ENCODE data around the gene ITPR1.

ITPR1 gene

DNA sequence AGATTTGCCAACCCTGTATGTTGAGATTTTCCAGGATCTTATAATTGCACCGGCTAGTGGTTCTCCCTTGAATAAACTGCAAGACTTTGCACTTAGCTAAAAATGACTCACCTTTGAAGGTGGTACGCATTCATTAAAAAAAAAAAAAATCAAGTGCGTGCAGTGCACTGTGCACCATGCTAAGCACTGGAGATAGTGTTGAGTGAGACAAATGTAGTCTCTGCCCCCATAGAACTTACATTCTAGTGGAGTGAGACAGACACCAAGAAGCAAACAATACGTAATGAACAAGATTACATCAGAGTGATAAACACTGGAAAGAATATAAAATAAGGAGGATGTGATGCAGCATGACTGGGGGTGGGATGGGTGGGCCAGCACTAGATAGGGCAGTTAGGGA, 69.4 kb downstream of the ITPR1 start:
- Histone ChIP-seq H2BK15ac (replicated peaks; ENCODE audit: low read depth) (no peak overlapping the region), H3K4me3 (ENCODE audit: low read length) (no peak overlapping the region), H3K27ac (ENCODE audit: low read depth, low read length) (no peak overlapping the region), H2BK5ac (ENCODE audit: low read length) (no peak overlapping the region), H3K79me1 (ENCODE audit: low read length) (no peaks in the 10 kb centered on the region), H2BK120ac (ENCODE audit: low read depth, low read length) (no peak overlapping the region), H3K36me3 (ENCODE audit: control insufficient read depth, insufficient read depth, low read length) (no peaks in the 10 kb centered on the region), H3K18ac (ENCODE audit: low read length) (no peak overlapping the region), H4K8ac (ENCODE audit: low read depth, low read length) (no peak overlapping the region), H3K4me2 (ENCODE audit: low read length) (no peak overlapping the region), H3K4ac (ENCODE audit: low read depth, low read length) (no peak overlapping the region), H3K9ac (ENCODE audit: low read length) (no peak overlapping the region), H2AK5ac (ENCODE audit: low read length) (no peak overlapping the region), H3K56ac (ENCODE audit: low read length) (no peak overlapping the region), H3K23ac (ENCODE audit: low read length) (no peak overlapping the region), H3K4me1 (ENCODE audit: control insufficient read depth, low read depth, low read length) (no peaks in the 10 kb centered on the region), H3K79me2 (ENCODE audit: control insufficient read depth, insufficient read depth, low read length) (no peaks in the 10 kb centered on the region), H4K5ac (ENCODE audit: low read length) (no peak overlapping the region), H3K27me3 (ENCODE audit: insufficient read depth, low read length, poor library complexity) (no peaks in the 10 kb centered on the region)
- no peak for DNase-seq
- WGBS (ENCODE audit: extremely low coverage, insufficient coverage, low lambda C conversion rate), result no CpG with 5 or more reads among the region's 4 CpGs

DNA sequence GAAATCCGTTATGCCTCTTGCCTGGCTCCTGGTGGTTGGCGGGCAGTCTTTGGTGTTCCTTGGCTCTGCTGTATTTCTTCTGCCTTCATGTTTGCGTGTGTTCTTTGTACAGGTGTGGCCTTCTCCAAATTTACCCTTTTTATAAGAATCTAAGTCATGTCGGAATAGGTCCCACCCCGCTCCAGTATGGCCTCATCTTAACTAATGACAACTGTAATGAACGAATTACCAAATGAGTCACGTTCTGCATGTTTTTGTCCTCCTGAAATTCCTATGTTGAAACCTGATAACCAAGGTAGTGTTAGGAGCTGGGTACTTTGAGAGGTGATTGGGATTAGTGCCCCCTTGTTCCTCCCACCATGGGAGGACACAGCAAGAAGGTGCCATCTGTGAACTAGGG, 71.1 kb downstream of the ITPR1 start:
- no peak for DNase-seq
- H3K27ac ChIP-seq (ENCODE audit: low read depth, low read length), result no peak overlapping the region
- no CpG with 5 or more reads among the region's 7 CpGs for WGBS (ENCODE audit: extremely low coverage, insufficient coverage, low lambda C conversion rate)

DNA sequence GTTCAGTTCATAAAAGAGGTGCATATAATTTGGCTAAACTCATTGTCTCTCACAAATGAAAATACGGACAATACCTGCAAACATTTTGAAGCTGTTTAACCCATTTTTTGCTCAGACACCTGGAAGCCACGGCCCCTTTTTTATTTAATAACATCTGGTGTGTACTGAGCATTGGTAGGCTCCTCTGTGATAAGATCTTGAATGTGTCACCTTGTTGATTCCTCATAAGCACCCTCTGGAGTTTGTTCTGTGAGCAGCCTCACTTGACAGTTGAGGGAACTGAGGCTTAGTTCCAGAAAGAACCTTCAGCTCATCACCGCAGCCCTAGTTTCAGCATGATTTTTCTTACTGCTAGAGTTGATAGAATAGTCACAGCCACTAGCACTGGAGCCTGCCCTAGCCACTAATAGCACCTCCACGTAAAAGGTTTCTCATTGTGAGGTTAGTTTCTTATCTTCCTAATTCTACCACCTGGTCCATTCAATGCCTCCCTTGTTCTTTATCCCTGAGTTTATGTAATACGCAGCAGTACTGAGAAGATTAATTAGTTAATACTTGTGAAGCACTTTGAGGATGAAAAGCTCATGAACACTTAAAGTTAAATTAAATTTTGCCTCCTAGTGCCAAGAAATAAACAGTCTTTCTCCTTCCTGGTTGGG, 71.9 kb downstream of the ITPR1 start:
- no CpG with 5 or more reads among the region's 5 CpGs for WGBS (ENCODE audit: extremely low coverage, insufficient coverage, low lambda C conversion rate)
- Histone ChIP-seq H4K8ac (ENCODE audit: low read depth, low read length) (no peak overlapping the region), H3K9ac (ENCODE audit: low read length) (no peak overlapping the region), H3K79me1 (ENCODE audit: low read length) (no peaks in the 10 kb centered on the region), H3K18ac (ENCODE audit: low read length) (no peak overlapping the region), H2BK15ac (replicated peaks; ENCODE audit: low read depth) (no peak overlapping the region), H3K23ac (ENCODE audit: low read length) (no peak overlapping the region), H3K36me3 (ENCODE audit: control insufficient read depth, insufficient read depth, low read length) (no peaks in the 10 kb centered on the region), H2AK5ac (ENCODE audit: low read length) (no peak overlapping the region), H3K27me3 (ENCODE audit: insufficient read depth, low read length, poor library complexity) (no peaks in the 10 kb centered on the region), H3K56ac (ENCODE audit: low read length) (no peak overlapping the region), H2BK120ac (ENCODE audit: low read depth, low read length) (no peak overlapping the region), H3K79me2 (ENCODE audit: control insufficient read depth, insufficient read depth, low read length) (no peaks in the 10 kb centered on the region), H4K5ac (ENCODE audit: low read length) (no peak overlapping the region), H3K4me3 (ENCODE audit: low read length) (no peak overlapping the region), H2BK5ac (ENCODE audit: low read length) (no peak overlapping the region), H3K4me2 (ENCODE audit: low read length) (no peak overlapping the region), H3K4me1 (ENCODE audit: control insufficient read depth, low read depth, low read length) (no peaks in the 10 kb centered on the region), H3K27ac (ENCODE audit: low read depth, low read length) (no peak overlapping the region), H3K4ac (ENCODE audit: low read depth, low read length) (no peak overlapping the region)
- DNase-seq, result no peak

More for the DNA sequence above, 71.1 kb downstream of the ITPR1 start:
- H3K4me3 ChIP-seq (ENCODE audit: low read length), result no peak overlapping the region
- H2BK15ac ChIP-seq (replicated peaks; ENCODE audit: low read depth), result no peak overlapping the region
- H3K4me1 ChIP-seq (ENCODE audit: control insufficient read depth, low read depth, low read length), result no peaks in the 10 kb centered on the region
- H3K36me3 ChIP-seq (ENCODE audit: control insufficient read depth, insufficient read depth, low read length), result no peaks in the 10 kb centered on the region
- no peak overlapping the region for H4K8ac ChIP-seq (ENCODE audit: low read depth, low read length)
- no peak overlapping the region for H3K23ac ChIP-seq (ENCODE audit: low read length)
- no peaks in the 10 kb centered on the region for H3K27me3 ChIP-seq (ENCODE audit: insufficient read depth, low read length, poor library complexity)
- no peaks in the 10 kb centered on the region for H3K79me1 ChIP-seq (ENCODE audit: low read length)
- H3K4me2 ChIP-seq (ENCODE audit: low read length), result no peak overlapping the region
- no peak overlapping the region for H4K5ac ChIP-seq (ENCODE audit: low read length)
- H2BK5ac ChIP-seq (ENCODE audit: low read length), result no peak overlapping the region
- no peak overlapping the region for H2AK5ac ChIP-seq (ENCODE audit: low read length)
- no peak overlapping the region for H3K9ac ChIP-seq (ENCODE audit: low read length)
- H3K56ac ChIP-seq (ENCODE audit: low read length), result no peak overlapping the region
- H3K4ac ChIP-seq (ENCODE audit: low read depth, low read length), result no peak overlapping the region
- H3K79me2 ChIP-seq (ENCODE audit: control insufficient read depth, insufficient read depth, low read length), result no peaks in the 10 kb centered on the region
- no peak overlapping the region for H2BK120ac ChIP-seq (ENCODE audit: low read depth, low read length)
- H3K18ac ChIP-seq (ENCODE audit: low read length), result no peak overlapping the region

DNA sequence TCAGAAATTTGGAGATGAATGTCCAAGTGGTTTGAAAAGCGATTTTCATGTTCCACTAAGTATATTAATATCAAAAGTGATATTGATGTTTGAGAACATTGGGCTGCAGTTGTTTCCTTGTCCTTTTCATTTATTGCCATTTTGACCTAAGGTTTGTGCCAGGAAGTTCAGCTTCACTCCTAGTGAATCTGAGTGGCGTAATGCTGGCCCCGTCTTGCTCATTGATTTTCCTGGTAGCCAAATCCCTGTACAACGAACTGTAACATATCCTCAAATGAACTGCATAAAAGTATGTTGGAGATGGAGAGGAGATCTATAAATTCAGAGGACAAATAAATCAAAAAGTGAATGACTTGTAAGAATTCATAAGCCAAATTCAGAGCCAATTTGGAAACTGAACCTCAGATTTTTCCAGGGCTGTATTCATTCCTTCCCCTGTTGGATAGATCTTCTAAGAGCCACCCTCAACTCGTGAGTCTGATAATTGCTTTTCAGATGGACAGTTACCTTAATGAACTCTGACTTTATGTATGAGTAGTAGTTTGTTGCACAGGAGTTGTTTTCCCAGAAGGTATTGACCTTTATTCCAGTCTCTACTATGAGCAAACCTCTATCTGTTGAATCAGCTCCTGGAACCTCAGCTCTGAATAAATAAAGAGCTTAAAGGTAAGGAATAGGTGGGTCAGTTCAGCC, 72.8 kb downstream of the ITPR1 start:
- Histone ChIP-seq H4K8ac (ENCODE audit: low read depth, low read length) (no peak overlapping the region), H3K79me1 (ENCODE audit: low read length) (no peaks in the 10 kb centered on the region), H3K4me3 (ENCODE audit: low read length) (no peak overlapping the region), H3K27ac (ENCODE audit: low read depth, low read length) (no peak overlapping the region), H2BK15ac (replicated peaks; ENCODE audit: low read depth) (no peak overlapping the region), H3K18ac (ENCODE audit: low read length) (no peak overlapping the region), H2BK5ac (ENCODE audit: low read length) (no peak overlapping the region), H3K27me3 (ENCODE audit: insufficient read depth, low read length, poor library complexity) (no peaks in the 10 kb centered on the region), H3K36me3 (ENCODE audit: control insufficient read depth, insufficient read depth, low read length) (no peaks in the 10 kb centered on the region), H3K4ac (ENCODE audit: low read depth, low read length) (no peak overlapping the region), H2AK5ac (ENCODE audit: low read length) (no peak overlapping the region), H3K4me1 (ENCODE audit: control insufficient read depth, low read depth, low read length) (no peaks in the 10 kb centered on the region), H3K56ac (ENCODE audit: low read length) (no peak overlapping the region), H3K79me2 (ENCODE audit: control insufficient read depth, insufficient read depth, low read length) (no peaks in the 10 kb centered on the region), H3K4me2 (ENCODE audit: low read length) (no peak overlapping the region), H3K9ac (ENCODE audit: low read length) (no peak overlapping the region), H2BK120ac (ENCODE audit: low read depth, low read length) (no peak overlapping the region), H3K23ac (ENCODE audit: low read length) (no peak overlapping the region), H4K5ac (ENCODE audit: low read length) (no peak overlapping the region)
- DNase-seq, result no peak
- WGBS (ENCODE audit: extremely low coverage, insufficient coverage, low lambda C conversion rate), result no CpG with 5 or more reads among the region's 5 CpGs

DNA sequence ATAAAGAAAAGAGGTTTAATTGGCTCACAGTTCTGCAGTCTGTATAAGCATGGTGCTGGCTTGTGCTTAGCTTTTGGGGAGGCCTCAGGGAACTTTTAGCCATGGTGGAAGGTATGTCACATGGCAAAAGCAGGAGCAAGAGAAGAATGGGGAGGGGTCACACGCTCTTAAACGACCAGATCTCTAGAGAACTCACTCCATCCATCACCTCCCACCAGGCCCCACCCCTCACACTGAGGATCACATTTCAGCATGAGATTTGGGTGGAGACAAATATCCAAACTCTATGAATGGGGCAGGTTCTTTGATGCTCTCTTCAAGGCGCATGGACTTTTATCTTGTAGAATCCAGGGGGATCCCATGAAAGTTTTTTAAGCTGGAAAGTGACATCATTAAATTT, 75.7 kb downstream of the ITPR1 start:
- Histone ChIP-seq H3K56ac (ENCODE audit: low read length) (no peak overlapping the region), H3K36me3 (ENCODE audit: control insufficient read depth, insufficient read depth, low read length) (no peaks in the 10 kb centered on the region), H3K18ac (ENCODE audit: low read length) (no peak overlapping the region), H4K5ac (ENCODE audit: low read length) (no peak overlapping the region), H3K79me2 (ENCODE audit: control insufficient read depth, insufficient read depth, low read length) (no peaks in the 10 kb centered on the region), H3K23ac (ENCODE audit: low read length) (no peak overlapping the region), H4K8ac (ENCODE audit: low read depth, low read length) (no peak overlapping the region), H3K4me1 (ENCODE audit: control insufficient read depth, low read depth, low read length) (no peaks in the 10 kb centered on the region), H3K4me2 (ENCODE audit: low read length) (no peak overlapping the region), H3K27ac (ENCODE audit: low read depth, low read length) (no peak overlapping the region), H3K4me3 (ENCODE audit: low read length) (no peak overlapping the region), H2BK5ac (ENCODE audit: low read length) (no peak overlapping the region), H3K4ac (ENCODE audit: low read depth, low read length) (no peak overlapping the region), H2AK5ac (ENCODE audit: low read length) (no peak overlapping the region), H2BK120ac (ENCODE audit: low read depth, low read length) (no peak overlapping the region), H3K79me1 (ENCODE audit: low read length) (no peaks in the 10 kb centered on the region), H3K9ac (ENCODE audit: low read length) (no peak overlapping the region), H3K27me3 (ENCODE audit: insufficient read depth, low read length, poor library complexity) (no peaks in the 10 kb centered on the region), H2BK15ac (replicated peaks; ENCODE audit: low read depth) (no peak overlapping the region)
- no CpG with 5 or more reads among the region's 3 CpGs for WGBS (ENCODE audit: extremely low coverage, insufficient coverage, low lambda C conversion rate)
- DNase-seq, result no peak
